IMR-90 (cell line): Measurements from ENCODE around the gene INPP5A.

Experiments used
- CEBPB ChIP-seq: IDR thresholded peaks from 2 replicates; pipeline ENCODE4 v1.6.1; 2012; ENCODE audit warnings: low read depth, low read length, improper control_type of control experiment
- CTCF ChIP-seq: conservative IDR thresholded peaks from 2 replicates; pipeline ENCODE4 v1.5.1; 2012; ENCODE audit warnings: mild to moderate bottlenecking, low read depth, low read length, improper control_type of control experiment
- MAZ ChIP-seq: IDR thresholded peaks from 2 replicates; pipeline ENCODE4 v1.6.1; 2012; ENCODE audit warnings: low read depth, mild to moderate bottlenecking, low read length, improper control_type of control experiment, moderate library complexity, borderline replicate concordance
- POLR2A ChIP-seq: IDR thresholded peaks from 2 replicates; pipeline ENCODE4 v1.6.1; 2012; ENCODE audit warnings: mild to moderate bottlenecking, low read depth, low read length
- RFX5 ChIP-seq: IDR thresholded peaks from 2 replicates; pipeline ENCODE4 v1.8.0; 2012; ENCODE audit warnings: low read depth, mild to moderate bottlenecking, low read length, moderate library complexity
- SMC3 ChIP-seq: fragments of 150-350 bp; IDR thresholded peaks from 2 replicates; pipeline ENCODE4 v1.6.1; 2016; ENCODE audit warnings: low read depth, mild to moderate bottlenecking, antibody characterized with exemption, low read length, moderate library complexity

- no peak for TF ChIP-seq CTCF
- TF ChIP-seq MAZ, result no peak
- TF ChIP-seq POLR2A, result no peak
- no peak for TF ChIP-seq CEBPB
- no peak for TF ChIP-seq SMC3
- TF ChIP-seq RFX5, result no peak
These were observed 140.1 kb downstream of the INPP5A start for GRCh38 chr10:132677473-132678227.
